KMS-11 (cell line): ENCODE measurements around the gene GRAMD4.

ENCODE experiments used
- H2AFZ ChIP-seq: fragments of 200-600 bp; sonication (generic); 2 replicates; pipeline ENCODE4 v1.6.1; 2016; ENCODE audit warnings: antibody characterized with exemption, mixed run types, low read depth
- H3K27ac ChIP-seq: fragments of 200-600 bp; sonication (generic); 2 replicates; pipeline ENCODE4 v1.6.1; 2016; ENCODE audit warnings: mild to moderate bottlenecking, mixed run types
- H3K27me3 ChIP-seq: fragments of 200-600 bp; sonication (generic); 2 replicates; pipeline ENCODE4 v1.6.1; 2017; ENCODE audit warnings: mild to moderate bottlenecking, low read depth, mixed run types, moderate library complexity; ENCODE audit not compliant: insufficient read depth
- H3K36me3 ChIP-seq: fragments of 200-600 bp; sonication (generic); 2 replicates; pipeline ENCODE4 v1.6.1; 2017; ENCODE audit warnings: mild to moderate bottlenecking, mixed run types; ENCODE audit not compliant: insufficient read depth
- H3K4me1 ChIP-seq: fragments of 200-600 bp; sonication (generic); 2 replicates; pipeline ENCODE4 v1.6.1; 2016; ENCODE audit warnings: mild to moderate bottlenecking, low read depth, mixed run types; ENCODE audit not compliant: poor library complexity, severe bottlenecking
- H3K4me2 ChIP-seq: fragments of 200-600 bp; sonication (generic); 2 replicates; pipeline ENCODE4 v1.7.0; 2016; ENCODE audit warnings: mild to moderate bottlenecking, mixed run types
- H3K4me3 ChIP-seq: fragments of 200-600 bp; sonication (generic); IDR thresholded peaks from 2 replicates; pipeline ENCODE4 v1.6.1; 2017; ENCODE audit warnings: low read depth, low read length, mixed read lengths; ENCODE audit not compliant: insufficient read depth
- H3K79me2 ChIP-seq: fragments of 200-600 bp; sonication (generic); 2 replicates; pipeline ENCODE4 v1.6.1; 2016; ENCODE audit warnings: low read depth, mixed run types; ENCODE audit not compliant: insufficient read depth
- H3K9ac ChIP-seq: fragments of 200-600 bp; sonication (generic); 2 replicates; pipeline ENCODE4 v1.6.1; 2016; ENCODE audit warnings: mild to moderate bottlenecking, mixed run types
- H4K20me1 ChIP-seq: fragments of 200-600 bp; sonication (generic); 2 replicates; pipeline ENCODE4 v1.6.1; 2016; ENCODE audit warnings: mild to moderate bottlenecking, mixed run types; ENCODE audit not compliant: insufficient read depth
- CTCF ChIP-seq: fragments of 200-600 bp; sonication (generic); conservative IDR thresholded peaks from 2 replicates; pipeline ENCODE4 v1.6.1; 2017; ENCODE audit warnings: low read depth, mild to moderate bottlenecking, antibody characterized with exemption, low read length, moderate library complexity, mixed read lengths

GRAMD4 gene

DNA sequence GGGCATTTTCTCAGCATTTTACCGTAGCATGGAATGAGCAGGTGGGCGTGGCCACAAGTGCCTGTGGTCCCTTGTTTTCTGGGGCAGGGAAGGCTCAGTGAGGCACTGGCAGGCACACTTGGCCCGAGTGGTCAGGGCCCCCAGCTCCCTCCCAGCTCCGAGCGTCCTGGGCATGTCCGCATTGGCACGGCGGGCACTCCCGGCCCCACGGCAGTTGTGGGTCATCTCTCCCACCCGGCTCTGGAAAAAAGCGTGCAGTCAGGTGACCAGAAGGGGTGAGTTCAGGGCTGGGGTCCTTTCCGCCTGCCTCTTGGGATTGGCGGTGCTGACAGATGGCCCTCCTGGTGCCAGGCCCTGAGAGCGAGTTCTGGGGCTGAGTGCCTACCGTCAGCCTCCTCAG is 55.8 kb downstream of the GRAMD4 start:
- Histone ChIP-seq H3K27ac (no peak overlapping the region), H3K27me3 (no peaks in the 10 kb centered on the region), H2AFZ (no peak overlapping the region), H4K20me1 (no peaks in the 10 kb centered on the region), H3K36me3 (no peaks in the 10 kb centered on the region), H3K4me1 (no peaks in the 10 kb centered on the region), H3K4me3 (no peak overlapping the region), H3K4me2 (no peak overlapping the region), H3K9ac (no peak overlapping the region), H3K79me2 (no peaks in the 10 kb centered on the region)
- TF ChIP-seq CTCF: no peak

DNA sequence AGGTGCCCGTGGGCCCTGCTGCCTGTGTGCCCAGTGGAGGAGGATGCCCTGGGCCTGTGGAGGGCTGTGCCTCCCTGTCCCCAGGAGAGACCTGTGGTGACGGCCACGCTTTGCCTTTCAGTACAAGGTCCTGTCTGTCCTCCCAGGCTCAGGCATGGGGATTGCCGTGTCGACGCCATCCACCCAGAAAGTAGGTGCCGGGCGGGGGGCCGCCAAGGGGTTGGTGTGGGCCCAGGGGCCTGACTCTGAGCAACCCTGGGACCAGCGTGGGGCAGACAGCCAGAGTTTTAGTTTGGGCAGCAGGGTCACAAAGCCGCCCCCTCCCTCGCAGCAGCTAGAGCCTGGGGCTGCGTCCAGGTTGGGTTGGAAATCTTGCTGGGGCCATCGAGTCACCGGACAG is 56.3 kb downstream of the GRAMD4 start:
- Histone ChIP-seq H3K36me3 (no peaks in the 10 kb centered on the region), H3K4me2 (no peak overlapping the region), H3K9ac (no peak overlapping the region), H3K4me3 (no peak overlapping the region), H3K27ac (no peak overlapping the region), H3K27me3 (no peaks in the 10 kb centered on the region), H4K20me1 (no peaks in the 10 kb centered on the region), H3K4me1 (no peaks in the 10 kb centered on the region), H2AFZ (no peak overlapping the region), H3K79me2 (no peaks in the 10 kb centered on the region)
- TF ChIP-seq CTCF: no peak

- H3K36me3 ChIP-seq: no peaks in the 10 kb centered on the region
- H3K4me2 ChIP-seq: no peak overlapping the region
- no peak overlapping the region for H2AFZ ChIP-seq
- no peak for TF ChIP-seq CTCF
- H3K27ac ChIP-seq: no peak overlapping the region
- no peaks in the 10 kb centered on the region for H3K4me1 ChIP-seq
- H3K4me3 ChIP-seq: no peak overlapping the region
- no peaks in the 10 kb centered on the region for H3K79me2 ChIP-seq
- H3K27me3 ChIP-seq: no peaks in the 10 kb centered on the region
- H3K9ac ChIP-seq: no peak overlapping the region
- no peaks in the 10 kb centered on the region for H4K20me1 ChIP-seq
Observed at GRCh38 chr22:46676881-46677280, 56.7 kb downstream of the GRAMD4 start.

- TF ChIP-seq CTCF: no peak
Observed at GRCh38 chr22:46677323-46678002, 57.3 kb downstream of the GRAMD4 start.

More at GRCh38 chr22:46677323-46678002, 57.3 kb downstream of the GRAMD4 start:
- Histone ChIP-seq H3K79me2 (no peaks in the 10 kb centered on the region), H3K4me3 (no peak overlapping the region), H3K9ac (no peak overlapping the region), H4K20me1 (no peaks in the 10 kb centered on the region), H3K36me3 (no peaks in the 10 kb centered on the region), H3K27me3 (no peaks in the 10 kb centered on the region), H3K27ac (no peak overlapping the region), H3K4me2 (no peak overlapping the region), H3K4me1 (no peaks in the 10 kb centered on the region), H2AFZ (no peak overlapping the region)
